Airway epithelial cell (primary cell): Measurements from ENCODE around the gene MOSPD2. TPM values are rescaled to one million over a fixed set of nuclear protein-coding genes. Genes with fewer than 3 reads are reported as not detected.

Experiments
- total RNA-seq: library from RNA; depleted of rRNA; stranded (reverse); fragments of >200 nt; gene quantifications from 2 replicates; pipeline ENCODE4 v1.2.3, GENCODE V29; 2015

MOSPD2 gene
- 6.1 and 7.5 TPM in 2 replicates for total RNA-seq

DNA sequence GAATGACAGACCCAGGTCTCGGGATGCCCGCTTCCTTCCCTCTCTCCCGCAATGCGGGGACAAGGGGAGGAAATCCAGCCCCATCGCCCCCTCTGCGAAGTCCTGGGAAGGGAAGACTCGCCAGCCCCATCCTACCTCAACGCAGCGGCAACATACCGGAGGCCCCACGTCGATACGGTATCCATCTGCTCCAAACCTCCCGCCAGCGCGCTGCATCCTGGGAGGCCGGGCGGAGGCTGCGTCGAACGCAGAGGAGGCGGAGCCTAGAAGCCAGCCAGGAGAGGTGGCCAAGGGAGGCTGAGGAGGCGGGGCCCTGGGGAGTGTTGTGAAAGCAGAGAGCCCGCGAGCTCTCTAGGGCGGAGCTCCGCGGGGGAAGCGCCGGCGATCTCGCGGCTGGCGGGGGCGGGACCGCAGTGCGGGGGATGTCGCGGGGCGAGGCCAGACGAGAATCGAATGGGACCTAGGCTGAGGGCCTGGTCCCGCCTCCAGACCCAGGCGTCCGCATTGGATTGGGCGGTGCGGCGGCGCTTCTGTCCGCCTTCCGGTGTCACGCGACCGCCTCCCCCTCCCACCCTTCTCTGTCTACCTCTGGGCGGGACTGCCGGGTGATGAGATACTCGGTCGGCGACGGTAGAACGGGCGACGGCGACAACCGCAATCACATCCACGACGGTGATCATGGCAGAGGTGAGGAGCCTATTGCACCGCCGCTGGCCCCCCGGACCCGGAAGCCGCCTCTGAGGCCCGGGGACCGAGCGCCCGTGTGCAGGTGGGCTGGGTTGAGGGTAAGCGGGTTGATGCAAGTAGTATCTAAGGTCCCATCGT is at the start of gene MOSPD2, which contains the start of gene FANCB:
TSS of gene MOSPD2 (plus strand) at position 571 of the 825 bp plus-strand sequence. CDS start at position 679, 108 bp downstream.
TSS of gene FANCB (minus strand) at position 219 of the 825 bp plus-strand sequence. CDS start 7,559 bp downstream, outside the sequence.

Other genes starting within 250 kb of the MOSPD2 start
- gene FANCB, start 352 bp upstream of the MOSPD2 start, total RNA-seq = 2.1 and 2.3 TPM in 2 replicates